ENCODE results near the gene GLYR1. TPM values are rescaled to one million over a fixed set of nuclear protein-coding genes. Genes with fewer than 3 reads are reported as not detected.

The GLYR1 gene
- total and polyA plus RNA-seq, 2 donors (not counting 1 experiment from before 2014, with no cell fraction given) = 34.0 to 137 TPM

DNA sequence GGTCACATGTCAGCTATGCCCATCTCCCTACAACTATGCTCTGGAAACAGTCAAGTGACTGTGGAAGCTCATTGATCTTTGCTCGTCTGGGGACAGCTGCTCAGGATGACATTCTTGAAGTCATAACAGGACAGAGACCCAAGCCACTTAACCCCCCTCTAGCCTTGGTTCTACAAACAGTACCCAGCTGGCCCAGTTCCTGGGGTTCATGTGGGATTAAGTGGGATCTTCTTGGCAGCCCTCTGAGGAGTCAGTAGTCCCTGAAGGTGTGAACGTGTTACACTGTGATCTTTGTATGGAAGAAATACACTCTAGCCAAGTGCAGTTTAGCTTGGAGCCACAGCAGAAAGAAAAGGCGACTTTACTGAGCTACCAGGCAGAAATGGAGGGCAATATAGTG is 26.0 kb upstream of the GLYR1 start:
- Histone ChIP-seq H3K79me2 (ENCODE audit: control insufficient read depth, insufficient read depth, low read length) (no peaks in the 10 kb centered on the region), H2AFZ (ENCODE audit: insufficient read depth, low read depth, low read length, poor library complexity, severe bottlenecking) (no peak overlapping the region), H3K9me3 (ENCODE audit: control extremely low read depth in 1 of 3, control insufficient read depth in 2 of 3, insufficient read depth in 1 of 3, low read length in 2 of 3) (no peaks in the 10 kb centered on the region), H3K36me3 (replicated peaks in 1 of 2; ENCODE audit: control extremely low read depth in 1 of 2, control insufficient read depth in 1 of 2, extremely low read depth in 1 of 2, insufficient read depth in 2 of 2, low read length in 1 of 2) (peaks cover 3 to 80% of the 10 kb centered on the region in 2 experiments), H3K4me1 (ENCODE audit: control insufficient read depth in 2 of 2, insufficient read depth in 2 of 2, low read length in 2 of 2) (no peaks in the 10 kb centered on the region), H3K9ac (ENCODE audit: low read length) (no peak overlapping the region), H4K20me1 (ENCODE audit: control insufficient read depth, insufficient read depth, low read length, poor library complexity, severe bottlenecking) (no peaks in the 10 kb centered on the region), H3K27me3 (replicated peaks in 1 of 4; ENCODE audit: control extremely low read depth in 1 of 4, control insufficient read depth in 3 of 4, insufficient read depth in 4 of 4, low read length in 3 of 4) (no peaks in the 10 kb centered on the region), H3K4me2 (replicated peaks; ENCODE audit: low read depth, low read length, poor library complexity, severe bottlenecking) (no peak overlapping the region), H3K4me3 (ENCODE audit: control extremely low read depth in 1 of 5, extremely low read depth in 1 of 5, insufficient read depth in 1 of 5, low read depth in 2 of 5, low read length in 4 of 5) (no peak overlapping the region), H3K27ac (ENCODE audit: low read length in 2 of 2) (no peak overlapping the region)
- H3K4me3 Mint-ChIP-seq = no peak overlapping the region
- H3K27me3 Mint-ChIP-seq = no peaks in the 10 kb centered on the region
- ChIA-PET POLR2A (no interaction called here), CTCF (no interaction called here)
- intact Hi-C loops (cut with micrococcal nuclease) = no loop called here
- TF ChIP-seq, protein P1, sequence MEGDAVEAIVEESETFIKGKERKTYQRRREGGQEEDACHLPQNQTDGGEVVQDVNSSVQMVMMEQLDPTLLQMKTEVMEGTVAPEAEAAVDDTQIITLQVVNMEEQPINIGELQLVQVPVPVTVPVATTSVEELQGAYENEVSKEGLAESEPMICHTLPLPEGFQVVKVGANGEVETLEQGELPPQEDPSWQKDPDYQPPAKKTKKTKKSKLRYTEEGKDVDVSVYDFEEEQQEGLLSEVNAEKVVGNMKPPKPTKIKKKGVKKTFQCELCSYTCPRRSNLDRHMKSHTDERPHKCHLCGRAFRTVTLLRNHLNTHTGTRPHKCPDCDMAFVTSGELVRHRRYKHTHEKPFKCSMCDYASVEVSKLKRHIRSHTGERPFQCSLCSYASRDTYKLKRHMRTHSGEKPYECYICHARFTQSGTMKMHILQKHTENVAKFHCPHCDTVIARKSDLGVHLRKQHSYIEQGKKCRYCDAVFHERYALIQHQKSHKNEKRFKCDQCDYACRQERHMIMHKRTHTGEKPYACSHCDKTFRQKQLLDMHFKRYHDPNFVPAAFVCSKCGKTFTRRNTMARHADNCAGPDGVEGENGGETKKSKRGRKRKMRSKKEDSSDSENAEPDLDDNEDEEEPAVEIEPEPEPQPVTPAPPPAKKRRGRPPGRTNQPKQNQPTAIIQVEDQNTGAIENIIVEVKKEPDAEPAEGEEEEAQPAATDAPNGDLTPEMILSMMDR (IDR thresholded peaks at IDR 0.05) = no peak
- TF ChIP-seq EZH2 (IDR thresholded peaks at IDR 0.05; ENCODE audit: borderline replicate concordance, insufficient read depth, low read depth, low read length, poor library complexity, severe bottlenecking) = no peak
- H3K27ac Mint-ChIP-seq = no peak overlapping the region
- no peaks in the 10 kb centered on the region for H3K4me1 Mint-ChIP-seq
- 83% methylated on average over 1 of the region's 3 CpGs for WGBS (ENCODE audit: insufficient coverage)
- ATAC-seq (ENCODE audit: low read depth) (no peak), DNase-seq (no peak)
- no peaks in the 10 kb centered on the region for H3K9me3 Mint-ChIP-seq (ENCODE audit: insufficient read depth)

DNA sequence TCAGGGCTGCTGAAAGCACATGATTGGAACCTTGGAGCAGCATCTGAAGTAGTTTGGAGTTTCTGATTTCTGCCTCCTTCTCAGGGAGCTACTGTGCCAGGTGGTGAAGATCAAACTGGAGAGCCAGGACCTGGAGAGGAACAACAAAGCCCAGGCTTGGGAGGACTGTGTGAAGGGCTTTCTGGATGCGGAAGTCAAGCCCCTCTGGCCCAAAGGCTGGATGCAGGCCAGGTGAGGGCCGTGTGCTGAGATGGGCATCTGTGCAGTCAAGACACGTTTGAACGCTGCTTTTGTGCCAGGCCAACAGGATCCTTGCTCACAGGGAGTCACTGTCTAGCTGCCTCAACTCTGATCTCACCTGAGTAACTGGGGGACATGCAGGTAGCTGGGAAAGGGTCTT is 24.0 kb upstream of the GLYR1 start:
- H4K20me1 ChIP-seq (ENCODE audit: control insufficient read depth, insufficient read depth, low read length, poor library complexity, severe bottlenecking) = no peaks in the 10 kb centered on the region
- no peaks in the 10 kb centered on the region for H3K27me3 ChIP-seq (replicated peaks in 1 of 4; ENCODE audit: control extremely low read depth in 1 of 4, control insufficient read depth in 3 of 4, insufficient read depth in 4 of 4, low read length in 3 of 4)
- no peaks in the 10 kb centered on the region for H3K9me3 Mint-ChIP-seq (ENCODE audit: insufficient read depth)
- peaks cover 3 to 68% of the 10 kb centered on the region in 2 experiments for H3K36me3 ChIP-seq (replicated peaks in 1 of 2; ENCODE audit: control extremely low read depth in 1 of 2, control insufficient read depth in 1 of 2, extremely low read depth in 1 of 2, insufficient read depth in 2 of 2, low read length in 1 of 2)
- TF ChIP-seq, protein P1 (IDR thresholded peaks at IDR 0.05) = no peak
- no peak for TF ChIP-seq EZH2 (IDR thresholded peaks at IDR 0.05; ENCODE audit: borderline replicate concordance, insufficient read depth, low read depth, low read length, poor library complexity, severe bottlenecking)
- POLR2A ChIA-PET = no interaction called here
- H3K4me1 Mint-ChIP-seq = no peaks in the 10 kb centered on the region
- no peak overlapping the region for H3K4me2 ChIP-seq (replicated peaks; ENCODE audit: low read depth, low read length, poor library complexity, severe bottlenecking)
- H3K27ac Mint-ChIP-seq = no peak overlapping the region
- no peak overlapping the region for H3K27ac ChIP-seq (ENCODE audit: low read length in 2 of 2)
- H2AFZ ChIP-seq (ENCODE audit: insufficient read depth, low read depth, low read length, poor library complexity, severe bottlenecking) = no peak overlapping the region
- ATAC-seq (ENCODE audit: low read depth) (no peak), DNase-seq (no peak)
- 94% methylated on average over 4 of the region's 4 CpGs for WGBS (ENCODE audit: insufficient coverage)
- H3K79me2 ChIP-seq (ENCODE audit: control insufficient read depth, insufficient read depth, low read length) = peaks cover 19% of the 10 kb centered on the region
- H3K4me3 ChIP-seq (ENCODE audit: control extremely low read depth in 1 of 5, extremely low read depth in 1 of 5, insufficient read depth in 1 of 5, low read depth in 2 of 5, low read length in 4 of 5) = no peak overlapping the region
- H3K9me3 ChIP-seq (ENCODE audit: control extremely low read depth in 1 of 3, control insufficient read depth in 2 of 3, insufficient read depth in 1 of 3, low read length in 2 of 3) = no peaks in the 10 kb centered on the region
- CTCF ChIA-PET = no interaction called here
- no peak overlapping the region for H3K4me3 Mint-ChIP-seq
- intact Hi-C loops (cut with micrococcal nuclease) = no loop called here
- no peak overlapping the region for H3K9ac ChIP-seq (ENCODE audit: low read length)
- no peaks in the 10 kb centered on the region for H3K27me3 Mint-ChIP-seq
- H3K4me1 ChIP-seq (ENCODE audit: control insufficient read depth in 2 of 2, insufficient read depth in 2 of 2, low read length in 2 of 2) = no peaks in the 10 kb centered on the region

Measured in B cell (primary cell).